ENCODE data around the gene PPM1L.

PPM1L gene

GRCh38 chr3:160765211-160765610 is 9.2 kb downstream of the PPM1L start:
- DNase-seq: no peak

GRCh38 chr3:160768031-160768430 is 12.0 kb downstream of the PPM1L start:
- no peak for DNase-seq

GRCh38 chr3:160768918-160769317 is 12.9 kb downstream of the PPM1L start:
- DNase-seq: no peak

GRCh38 chr3:160771811-160772459 is 15.9 kb downstream of the PPM1L start:
- DNase-seq: no peak

- DNase-seq: no peak
Observed at GRCh38 chr3:160773722-160774121, 17.7 kb downstream of the PPM1L start.

GRCh38 chr3:160774172-160774571 is 18.1 kb downstream of the PPM1L start:
- DNase-seq: no peak

GRCh38 chr3:160778480-160778879 is 22.4 kb downstream of the PPM1L start:
- no peak for DNase-seq

GRCh38 chr3:160779040-160779439 is 23.0 kb downstream of the PPM1L start:
- DNase-seq: no peak

- no peak for DNase-seq
Observed at GRCh38 chr3:160780245-160780644, 24.2 kb downstream of the PPM1L start.

- no peak for DNase-seq
Observed at GRCh38 chr3:160781402-160781801, 25.4 kb downstream of the PPM1L start.

- no peak for DNase-seq
Observed at GRCh38 chr3:160781863-160782262, 25.8 kb downstream of the PPM1L start.

GRCh38 chr3:160784853-160785252 is 28.8 kb downstream of the PPM1L start:
- DNase-seq: no peak

- no peak for DNase-seq
Observed at GRCh38 chr3:160790726-160791125, 34.7 kb downstream of the PPM1L start.

GRCh38 chr3:160792540-160792939 is 36.5 kb downstream of the PPM1L start:
- DNase-seq: no peak

GRCh38 chr3:160793722-160794252 is 37.8 kb downstream of the PPM1L start:
- DNase-seq: no peak

GRCh38 chr3:160796089-160796812 is 40.2 kb downstream of the PPM1L start:
- no peak for DNase-seq

GRCh38 chr3:160796813-160797164 is 40.8 kb downstream of the PPM1L start:
- DNase-seq: no peak

GRCh38 chr3:160797356-160797755 is 41.3 kb downstream of the PPM1L start:
- DNase-seq: no peak

- no peak for DNase-seq
Observed at GRCh38 chr3:160801386-160802118, 45.5 kb downstream of the PPM1L start.

- no peak for DNase-seq
Observed at GRCh38 chr3:160804762-160805161, 48.7 kb downstream of the PPM1L start.

- DNase-seq: no peak
Observed at GRCh38 chr3:160806094-160806493, 50.1 kb downstream of the PPM1L start.

- no peak for DNase-seq
Observed at GRCh38 chr3:160806686-160807085, 50.7 kb downstream of the PPM1L start.

GRCh38 chr3:160808838-160809237 is 52.8 kb downstream of the PPM1L start:
- DNase-seq: no peak

- no peak for DNase-seq
Observed at GRCh38 chr3:160809453-160809852, 53.4 kb downstream of the PPM1L start.
